HAP-1 (cell line): ENCODE results near the gene DPP6.

Source experiments
- DNase-seq, 2 experiments: peaks; one replicate each; pipeline ENCODE4 v3.0.0-alpha.2; 2016 to 2020; ENCODE audit warnings: low spot score in 2 of 2
- H3K27me3 ChIP-seq: fragments of 250-450 bp; sonication (Bioruptor Pico); 2 replicates; pipeline ENCODE4 v1.5.1; 2020; ENCODE audit warnings: low read depth, mild to moderate bottlenecking, moderate library complexity
- H3K36me3 ChIP-seq: fragments of 250-450 bp; sonication (Bioruptor Pico); replicated peaks from 2 replicates; pipeline ENCODE4 v1.5.1; 2020; ENCODE audit warnings: mild to moderate bottlenecking
- H3K4me1 ChIP-seq: fragments of 250-450 bp; sonication (Bioruptor Pico); 2 replicates; pipeline ENCODE4 v1.5.1; 2020; ENCODE audit warnings: mild to moderate bottlenecking
- H3K4me3 ChIP-seq: fragments of 250-450 bp; sonication (Bioruptor Pico); 2 replicates; pipeline ENCODE4 v1.5.1; 2020; ENCODE audit warnings: mild to moderate bottlenecking, moderate library complexity
- H3K9me3 ChIP-seq: fragments of 250-450 bp; sonication (Bioruptor Pico); 2 replicates; pipeline ENCODE4 v1.5.1; 2020; ENCODE audit warnings: mild to moderate bottlenecking, moderate library complexity
- in situ Hi-C: fragments of 300-500 bp; cut with MboI; formaldehyde crosslinking; loops from 3 replicates; pipeline ENCODE4 v1.14.3; 2020; ENCODE audit warnings: low sequenced_read_pairs, inconsistent platforms, mixed read lengths

DPP6 gene

DNA sequence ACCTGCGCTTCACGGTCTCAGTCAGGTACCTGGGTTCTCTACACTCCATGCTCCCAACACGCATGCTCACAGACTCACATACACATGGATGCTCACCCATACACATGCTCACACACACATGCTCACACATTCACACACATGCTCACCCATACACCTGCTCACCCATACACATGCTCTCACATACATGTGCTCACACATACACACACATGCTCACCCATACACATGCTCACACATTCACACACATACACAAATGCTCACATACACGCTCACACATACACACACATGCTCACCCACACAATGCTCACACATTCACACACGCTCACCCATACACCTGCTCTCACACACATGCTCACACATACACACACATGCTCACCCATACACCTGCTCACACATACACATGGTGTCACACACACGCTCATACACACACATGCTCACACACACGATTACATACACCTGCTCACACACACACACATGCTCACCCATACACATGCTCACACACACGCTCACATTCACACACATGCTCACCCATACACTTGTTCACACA, 830.8 kb downstream of the DPP6 start:
- H3K36me3 ChIP-seq = no peaks in the 10 kb centered on the region
- H3K9me3 ChIP-seq = no peaks in the 10 kb centered on the region
- H3K27me3 ChIP-seq = no peaks in the 10 kb centered on the region
- DNase-seq = no peak
- in situ Hi-C loops = no loop called here
- no peak overlapping the region for H3K4me3 ChIP-seq
- H3K4me1 ChIP-seq = no peaks in the 10 kb centered on the region

DNA sequence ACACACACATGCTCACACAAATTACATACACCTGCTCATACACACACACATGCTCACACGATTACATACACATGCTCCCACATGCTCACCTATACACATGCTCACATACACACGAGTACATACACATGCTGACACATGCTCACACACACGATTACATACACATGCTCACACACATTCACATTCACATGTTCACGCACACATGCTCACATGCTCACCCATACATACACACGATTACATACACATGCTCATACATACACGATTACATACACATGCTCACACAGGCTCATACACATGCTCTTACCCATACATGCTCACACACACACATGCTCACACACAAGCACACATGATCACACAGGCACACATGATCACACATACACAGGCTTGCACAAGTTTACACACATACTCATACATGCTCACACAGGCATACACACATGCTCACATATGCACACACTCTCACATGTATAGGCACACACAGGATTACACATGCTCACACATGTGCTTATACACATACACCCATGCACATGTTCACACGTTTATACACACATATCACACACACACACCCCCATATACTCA, 832.2 kb downstream of the DPP6 start:
- DNase-seq = no peak
- Histone ChIP-seq H3K4me3 (no peak overlapping the region), H3K9me3 (no peaks in the 10 kb centered on the region), H3K4me1 (no peaks in the 10 kb centered on the region), H3K27me3 (no peaks in the 10 kb centered on the region), H3K36me3 (no peaks in the 10 kb centered on the region)
- in situ Hi-C loops = no loop called here

DNA sequence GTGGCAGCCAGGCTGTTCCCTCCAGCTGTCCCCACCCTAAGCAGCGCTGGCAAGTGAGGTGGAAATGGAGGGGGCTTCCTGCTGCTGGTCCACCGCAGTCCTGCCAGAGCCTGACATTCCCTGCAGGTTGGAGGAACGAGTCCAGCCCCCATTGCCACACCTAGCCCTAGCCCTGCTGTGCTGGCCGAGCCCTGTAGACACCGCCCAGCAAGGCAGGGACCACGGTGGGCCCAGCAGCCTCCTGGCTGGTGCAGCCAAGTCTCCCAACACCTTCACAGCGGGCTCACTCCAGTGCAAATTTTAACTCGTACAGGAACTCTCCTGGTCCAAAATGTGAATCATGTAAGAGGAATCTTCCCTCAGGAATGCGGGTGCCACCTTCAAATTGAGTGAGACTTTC, 834.4 kb downstream of the DPP6 start:
- H3K36me3 ChIP-seq = no peaks in the 10 kb centered on the region
- in situ Hi-C loops = no loop called here
- no peaks in the 10 kb centered on the region for H3K27me3 ChIP-seq
- no peak overlapping the region for H3K4me3 ChIP-seq
- DNase-seq = no peak
- no peaks in the 10 kb centered on the region for H3K4me1 ChIP-seq
- H3K9me3 ChIP-seq = no peaks in the 10 kb centered on the region

DNA sequence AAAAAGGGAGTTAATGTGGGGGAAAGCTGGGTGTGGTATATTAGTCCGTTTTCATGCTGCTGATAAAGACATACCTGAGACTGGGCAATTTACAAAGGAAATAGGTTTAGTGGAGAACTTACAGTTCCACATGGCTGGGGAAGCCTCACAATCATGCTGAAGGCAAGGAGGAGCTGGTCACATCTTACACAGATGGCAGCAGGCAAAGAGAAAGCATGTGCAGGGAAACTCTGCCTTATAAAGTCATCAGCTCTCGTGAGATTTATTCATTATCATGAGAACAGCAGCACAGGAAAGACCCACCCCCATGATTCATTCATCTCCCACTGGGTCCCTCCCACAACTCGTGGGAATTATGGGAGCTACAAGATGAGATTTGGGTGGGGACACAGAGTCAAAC, 836.5 kb downstream of the DPP6 start:
- no peak for DNase-seq
- Histone ChIP-seq H3K4me1 (no peaks in the 10 kb centered on the region), H3K27me3 (no peaks in the 10 kb centered on the region), H3K36me3 (no peaks in the 10 kb centered on the region), H3K4me3 (no peak overlapping the region), H3K9me3 (no peaks in the 10 kb centered on the region)
- in situ Hi-C loops = no loop called here

DNA sequence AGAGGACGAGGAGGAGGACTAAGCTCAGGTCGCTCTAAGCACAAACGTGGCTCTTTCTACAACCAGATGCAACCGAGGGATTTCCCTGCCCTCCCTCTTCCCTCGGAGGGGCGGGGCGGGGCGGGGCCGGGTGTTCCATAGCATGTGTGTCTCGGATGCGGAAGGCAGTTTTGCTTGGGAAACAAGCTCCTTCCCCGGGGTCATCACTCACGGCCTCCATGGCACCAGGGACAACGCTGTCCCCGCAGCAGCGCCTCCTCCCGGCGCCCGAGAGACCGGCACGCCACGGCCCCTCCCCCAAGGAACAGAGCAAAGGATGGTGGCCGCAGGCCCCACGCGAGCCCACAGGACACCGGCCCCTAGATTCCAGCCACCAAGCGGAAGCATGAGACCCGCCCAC, 840.3 kb downstream of the DPP6 start:
- in situ Hi-C loops = no loop called here
- no peaks in the 10 kb centered on the region for H3K4me1 ChIP-seq
- no peak for DNase-seq
- no peak overlapping the region for H3K4me3 ChIP-seq
- H3K27me3 ChIP-seq = no peaks in the 10 kb centered on the region
- no peaks in the 10 kb centered on the region for H3K9me3 ChIP-seq
- no peaks in the 10 kb centered on the region for H3K36me3 ChIP-seq

GRCh38 chr7:154896076-154896475, 843.9 kb downstream of the DPP6 start:
- no peak for DNase-seq
- no peaks in the 10 kb centered on the region for H3K4me1 ChIP-seq
- H3K4me3 ChIP-seq = no peak overlapping the region
- in situ Hi-C loops = no loop called here
- no peaks in the 10 kb centered on the region for H3K9me3 ChIP-seq
- H3K36me3 ChIP-seq = no peaks in the 10 kb centered on the region
- H3K27me3 ChIP-seq = no peaks in the 10 kb centered on the region

DNA sequence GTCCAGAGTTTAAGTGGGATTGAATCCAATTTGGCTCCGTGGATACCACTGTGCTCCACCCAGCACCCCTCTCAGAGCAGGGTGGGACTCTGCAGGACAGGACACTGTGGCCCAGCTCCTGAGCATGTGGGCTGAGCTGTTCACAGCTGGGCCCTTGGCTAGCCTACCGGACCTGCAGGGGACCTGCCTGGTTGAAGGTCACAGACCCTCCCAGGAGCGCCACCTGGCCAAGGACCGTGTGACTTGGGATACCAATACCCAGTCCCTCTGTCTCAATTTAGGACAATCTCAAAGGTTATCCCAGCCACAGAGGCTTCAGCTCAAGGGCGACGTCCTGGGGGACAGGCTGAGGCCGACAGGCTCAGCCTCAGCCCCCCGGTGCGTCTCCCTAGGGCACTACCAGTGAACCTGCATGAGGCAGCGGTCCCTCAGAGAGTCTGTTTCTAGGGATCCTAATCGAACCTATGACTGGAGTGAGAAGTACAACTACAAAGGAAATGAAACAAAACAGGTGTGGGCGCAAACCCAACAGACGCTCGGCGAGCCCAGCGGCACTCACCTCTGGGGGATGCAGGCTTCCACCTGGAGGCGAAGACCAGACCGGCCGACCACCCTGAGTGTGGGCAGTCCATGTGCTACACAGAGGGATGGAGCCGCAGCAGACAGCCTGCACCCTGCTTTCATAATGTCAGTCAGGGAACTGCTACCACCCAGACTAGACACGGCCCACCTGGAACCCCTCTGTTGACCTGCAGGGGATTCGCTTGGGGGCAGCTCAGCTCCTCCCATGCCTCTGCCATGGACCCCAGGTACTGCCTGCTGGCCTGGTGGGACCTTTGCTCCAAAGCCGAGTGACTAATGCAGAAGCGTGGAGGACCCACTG, 847.0 kb downstream of the DPP6 start:
- Histone ChIP-seq H3K9me3 (no peaks in the 10 kb centered on the region), H3K36me3 (no peaks in the 10 kb centered on the region), H3K27me3 (no peaks in the 10 kb centered on the region), H3K4me1 (no peaks in the 10 kb centered on the region), H3K4me3 (no peak overlapping the region)
- DNase-seq = no peak
- in situ Hi-C loops = no loop called here

DNA sequence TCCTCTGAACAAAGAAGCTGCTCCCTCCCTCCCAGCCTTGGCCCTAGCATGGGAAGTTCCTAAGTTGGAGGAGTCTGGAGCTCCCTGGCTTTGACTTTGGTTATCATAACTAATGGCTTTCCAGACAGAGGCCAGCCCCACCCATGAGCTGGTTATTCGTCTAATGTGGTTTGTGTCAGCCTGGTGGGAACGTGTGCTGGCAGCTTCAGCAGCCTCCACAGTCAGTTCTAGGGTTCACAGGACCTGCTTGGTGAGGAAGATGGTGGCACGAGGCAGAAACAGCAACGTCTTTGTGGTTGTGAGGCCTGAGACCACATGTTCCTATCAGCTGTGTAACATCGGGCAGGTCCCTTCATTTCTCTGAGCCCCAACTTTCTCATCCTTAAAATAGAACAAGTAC, 847.7 kb downstream of the DPP6 start:
- no peaks in the 10 kb centered on the region for H3K27me3 ChIP-seq

GRCh38 chr7:154902600-154903082, 850.4 kb downstream of the DPP6 start:
- no peaks in the 10 kb centered on the region for H3K36me3 ChIP-seq
- in situ Hi-C loops = no loop called here
- H3K9me3 ChIP-seq = no peaks in the 10 kb centered on the region
- no peak for DNase-seq
- H3K27me3 ChIP-seq = no peaks in the 10 kb centered on the region
- H3K4me1 ChIP-seq = no peaks in the 10 kb centered on the region
- H3K4me3 ChIP-seq = no peak overlapping the region

More for the DNA sequence above, 847.7 kb downstream of the DPP6 start:
- in situ Hi-C loops = no loop called here
- Histone ChIP-seq H3K36me3 (no peaks in the 10 kb centered on the region), H3K4me3 (no peak overlapping the region), H3K4me1 (no peaks in the 10 kb centered on the region), H3K9me3 (no peaks in the 10 kb centered on the region)
- no peak for DNase-seq

- in situ Hi-C loops = no loop called here
- no peak for DNase-seq
- Histone ChIP-seq H3K4me3 (no peak overlapping the region), H3K9me3 (no peaks in the 10 kb centered on the region), H3K27me3 (no peaks in the 10 kb centered on the region), H3K4me1 (no peaks in the 10 kb centered on the region), H3K36me3 (no peaks in the 10 kb centered on the region)
Measured at GRCh38 chr7:154903083-154903731, 851.0 kb downstream of the DPP6 start.

DNA sequence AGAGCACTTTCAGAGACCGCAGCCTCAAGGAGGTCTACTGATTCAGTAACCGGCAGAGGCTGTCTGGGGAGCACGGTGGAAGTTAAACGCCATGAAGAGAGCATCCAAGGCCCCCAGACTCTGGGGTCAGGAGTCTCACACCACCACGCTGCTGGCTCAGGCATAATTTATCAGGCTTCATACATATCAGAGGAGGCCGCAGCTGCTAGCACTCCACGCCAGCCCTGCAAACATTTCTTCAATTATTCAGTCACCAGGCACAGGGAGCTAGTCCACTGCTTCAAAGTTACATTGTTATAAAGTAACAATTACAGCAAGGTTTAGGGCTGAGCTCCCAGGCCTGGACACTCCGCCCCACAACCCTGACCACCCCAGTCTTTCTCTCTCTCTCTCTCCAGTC, 852.9 kb downstream of the DPP6 start:
- Histone ChIP-seq H3K4me3 (no peak overlapping the region), H3K4me1 (no peaks in the 10 kb centered on the region), H3K9me3 (no peaks in the 10 kb centered on the region), H3K27me3 (no peaks in the 10 kb centered on the region), H3K36me3 (no peaks in the 10 kb centered on the region)
- in situ Hi-C loops = no loop called here
- DNase-seq = no peak

- DNase-seq = no peak
- Histone ChIP-seq H3K4me3 (no peak overlapping the region), H3K27me3 (no peaks in the 10 kb centered on the region), H3K36me3 (no peaks in the 10 kb centered on the region), H3K4me1 (no peaks in the 10 kb centered on the region), H3K9me3 (no peaks in the 10 kb centered on the region)
- in situ Hi-C loops = no loop called here
Measured at GRCh38 chr7:154905615-154906014, 853.4 kb downstream of the DPP6 start.

DNA sequence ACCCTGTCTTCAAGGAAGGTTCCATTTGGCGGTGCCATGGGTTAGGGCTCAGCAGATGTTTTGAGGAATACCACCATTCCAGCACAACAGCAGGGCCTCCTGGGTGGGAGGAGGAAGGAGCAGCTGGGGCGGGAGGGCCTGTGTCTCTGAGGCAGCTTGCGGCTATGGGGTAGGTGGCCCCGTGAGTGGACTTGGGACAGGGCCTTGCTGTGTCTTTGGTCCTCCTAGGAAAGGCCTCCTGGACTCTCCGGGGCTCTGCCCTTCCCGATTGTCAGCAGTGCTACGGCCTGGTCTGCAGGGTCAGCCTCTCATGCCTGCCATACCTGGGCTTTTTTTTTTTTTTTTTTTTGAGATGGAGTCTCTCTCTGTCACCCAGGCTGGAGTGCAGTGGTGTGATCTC, 854.0 kb downstream of the DPP6 start:
- Histone ChIP-seq H3K36me3 (no peaks in the 10 kb centered on the region), H3K9me3 (no peaks in the 10 kb centered on the region), H3K4me3 (no peak overlapping the region), H3K4me1 (no peaks in the 10 kb centered on the region), H3K27me3 (no peaks in the 10 kb centered on the region)
- no peak for DNase-seq
- in situ Hi-C loops = no loop called here
